Uterus (tissue), 2 donors: Measurements from ENCODE around the gene CCNYL1.

Experiments used
- POLR2A ChIP-seq, 2 donors: fragments of 450-650 bp; IDR thresholded peaks; one replicate each; pipeline ENCODE4 v1.6.1; 2016; ENCODE audit warnings: antibody characterized with exemption in 2 of 2, mild to moderate bottlenecking in 1 of 2, moderate library complexity in 1 of 2
- TF ChIP-seq, protein P1 (sequence below), 4 experiments: fragments of 200-600 bp in 2 of 4; fragments of 450-650 bp in 2 of 4; sonication (generic) in 2 of 4; IDR thresholded peaks; one replicate each; pipeline ENCODE4 v1.5.1; 2016 to 2019; ENCODE audit warnings: antibody characterized with exemption in 4 of 4, mild to moderate bottlenecking in 2 of 4, moderate library complexity in 1 of 4

DNA sequence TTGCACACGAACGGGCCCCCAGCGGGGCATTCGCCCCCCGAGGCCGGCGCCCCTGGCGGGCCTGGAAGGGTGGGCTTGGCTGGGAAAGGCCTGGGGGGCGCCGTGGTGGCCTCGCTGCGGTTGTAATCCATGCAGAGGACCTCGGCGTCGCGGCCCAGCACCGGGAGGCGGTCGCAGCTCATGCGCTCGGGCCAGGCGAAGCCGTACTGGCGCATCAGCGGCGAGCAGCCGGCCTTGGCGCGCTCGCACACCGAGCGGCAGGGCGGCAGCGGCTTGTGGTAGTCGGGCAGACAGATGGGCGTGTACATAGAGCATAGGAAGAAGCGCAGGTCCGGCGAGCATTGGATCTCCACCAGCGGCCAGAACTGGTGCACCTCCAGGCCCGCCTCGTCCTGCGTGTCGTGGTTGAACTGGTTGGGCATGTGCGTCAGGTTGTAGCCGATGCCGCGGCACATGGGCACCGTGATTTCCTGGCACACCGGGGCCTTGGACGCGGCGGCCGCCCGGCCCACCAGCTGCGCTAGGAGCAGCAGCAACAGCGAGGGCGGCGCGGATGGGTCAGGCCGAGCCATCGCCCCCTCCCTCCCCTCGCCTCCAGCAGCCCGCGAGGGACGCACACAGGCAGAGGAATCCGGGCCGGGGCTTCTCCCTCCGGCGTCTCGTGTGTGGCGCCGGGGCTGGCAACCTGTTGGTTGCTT is 56.9 kb downstream of the CCNYL1 start:
- TF ChIP-seq, protein P1, sequence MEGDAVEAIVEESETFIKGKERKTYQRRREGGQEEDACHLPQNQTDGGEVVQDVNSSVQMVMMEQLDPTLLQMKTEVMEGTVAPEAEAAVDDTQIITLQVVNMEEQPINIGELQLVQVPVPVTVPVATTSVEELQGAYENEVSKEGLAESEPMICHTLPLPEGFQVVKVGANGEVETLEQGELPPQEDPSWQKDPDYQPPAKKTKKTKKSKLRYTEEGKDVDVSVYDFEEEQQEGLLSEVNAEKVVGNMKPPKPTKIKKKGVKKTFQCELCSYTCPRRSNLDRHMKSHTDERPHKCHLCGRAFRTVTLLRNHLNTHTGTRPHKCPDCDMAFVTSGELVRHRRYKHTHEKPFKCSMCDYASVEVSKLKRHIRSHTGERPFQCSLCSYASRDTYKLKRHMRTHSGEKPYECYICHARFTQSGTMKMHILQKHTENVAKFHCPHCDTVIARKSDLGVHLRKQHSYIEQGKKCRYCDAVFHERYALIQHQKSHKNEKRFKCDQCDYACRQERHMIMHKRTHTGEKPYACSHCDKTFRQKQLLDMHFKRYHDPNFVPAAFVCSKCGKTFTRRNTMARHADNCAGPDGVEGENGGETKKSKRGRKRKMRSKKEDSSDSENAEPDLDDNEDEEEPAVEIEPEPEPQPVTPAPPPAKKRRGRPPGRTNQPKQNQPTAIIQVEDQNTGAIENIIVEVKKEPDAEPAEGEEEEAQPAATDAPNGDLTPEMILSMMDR (IDR thresholded peaks at IDR 0.05), result no peak
- TF ChIP-seq POLR2A (IDR thresholded peaks at IDR 0.05), result no peak
